Heart left ventricle (tissue), 13 donors: ENCODE measurements around the gene DNM1.

Experiments
- POLR2A ChIP-seq, 2 donors: fragments of 450-650 bp; IDR thresholded peaks; one replicate each; pipeline ENCODE4 v1.6.1; 2017; ENCODE audit warnings: antibody characterized with exemption in 2 of 2, mild to moderate bottlenecking in 2 of 2, moderate library complexity in 2 of 2
- TF ChIP-seq, protein P1 (sequence below), 12 donors: fragments of 200-600 bp; sonication (generic) in 4 of 12; IDR thresholded peaks; one replicate each; pipeline versions ENCODE4 v1.5.0 to v1.8.0; 2018 to 2022; ENCODE audit warnings: antibody characterized with exemption in 12 of 12, mild to moderate bottlenecking in 5 of 12
- donor health status: ischemic (EF 13 %, LVEDD 7.1; RV severe dilation, severe dysfunction).
- donor health status: DM: no; HTN: yes; CAD: no.
- donor health status: DM: no; HTN: no; CAD: no.
- donor health status: ischemic (EF 25% LVEDD 6.9; RV normal size, moderate dysfunction).
- donor health status: ischemic (EF 25% LVEDD 5.7; RV mildly dilated, moderate dysfunction).
- donor health status: ischemic (EF 35%, LVEDD 5.7; RV mildly dilated, moderate dysfunction).
- donor health status: nonischemic (EF 11% LVEDD 7.7; RV severe dilation, severe dysfunction).
- donor health status: DM: yes; HTN: yes; CAD: no.
- donor health status: PGD.
- donor health status: ischemic (EF 29% LVEDD 5.4; RV normal size, mild dysfunction).
- donor health status: nonischemic (EF 23%, LVEDD 6.1; RV moderate dilation, normal function).

DNA sequence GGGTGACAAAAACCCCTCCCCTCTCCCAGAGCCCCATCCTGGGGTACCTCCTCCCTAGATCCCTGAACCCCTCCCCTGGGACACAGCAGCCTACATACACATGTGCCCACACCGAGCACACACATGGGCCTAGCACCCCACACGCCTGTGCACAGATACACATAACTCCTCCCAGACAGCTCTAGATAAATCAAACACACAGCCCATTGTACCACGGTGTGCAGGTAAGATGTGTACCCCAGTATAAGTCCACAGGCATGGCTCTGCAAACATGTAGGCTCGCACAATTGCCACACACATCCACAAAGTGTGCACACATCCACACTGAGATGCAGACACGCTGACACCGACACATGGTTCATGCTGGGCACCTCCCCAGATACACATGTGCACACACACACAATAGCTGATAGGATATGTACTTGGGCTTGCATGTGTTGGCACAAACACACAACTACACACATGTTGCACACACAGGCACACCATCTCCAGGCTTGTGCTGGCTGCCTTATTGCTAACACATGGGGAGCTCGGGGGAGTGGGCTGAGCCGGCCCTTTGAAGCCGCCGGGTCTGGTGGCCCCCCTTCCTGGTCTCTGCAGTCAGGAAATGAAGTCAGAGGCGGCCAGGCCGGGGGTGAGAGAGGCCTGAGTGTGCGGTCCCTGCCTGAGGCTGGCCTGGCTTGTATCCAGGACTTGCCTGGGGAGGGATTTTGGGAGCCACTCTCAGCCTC, 42.4 kb downstream of the DNM1 start:
- no peak for TF ChIP-seq POLR2A (IDR thresholded peaks at IDR 0.05)
- TF ChIP-seq, protein P1, sequence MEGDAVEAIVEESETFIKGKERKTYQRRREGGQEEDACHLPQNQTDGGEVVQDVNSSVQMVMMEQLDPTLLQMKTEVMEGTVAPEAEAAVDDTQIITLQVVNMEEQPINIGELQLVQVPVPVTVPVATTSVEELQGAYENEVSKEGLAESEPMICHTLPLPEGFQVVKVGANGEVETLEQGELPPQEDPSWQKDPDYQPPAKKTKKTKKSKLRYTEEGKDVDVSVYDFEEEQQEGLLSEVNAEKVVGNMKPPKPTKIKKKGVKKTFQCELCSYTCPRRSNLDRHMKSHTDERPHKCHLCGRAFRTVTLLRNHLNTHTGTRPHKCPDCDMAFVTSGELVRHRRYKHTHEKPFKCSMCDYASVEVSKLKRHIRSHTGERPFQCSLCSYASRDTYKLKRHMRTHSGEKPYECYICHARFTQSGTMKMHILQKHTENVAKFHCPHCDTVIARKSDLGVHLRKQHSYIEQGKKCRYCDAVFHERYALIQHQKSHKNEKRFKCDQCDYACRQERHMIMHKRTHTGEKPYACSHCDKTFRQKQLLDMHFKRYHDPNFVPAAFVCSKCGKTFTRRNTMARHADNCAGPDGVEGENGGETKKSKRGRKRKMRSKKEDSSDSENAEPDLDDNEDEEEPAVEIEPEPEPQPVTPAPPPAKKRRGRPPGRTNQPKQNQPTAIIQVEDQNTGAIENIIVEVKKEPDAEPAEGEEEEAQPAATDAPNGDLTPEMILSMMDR (IDR thresholded peaks at IDR 0.05), result no peak
